HG03558 (cell line): ENCODE measurements around the gene RCOR3.

Source experiments
- ATAC-seq: cut with Tn5 transposase; IDR thresholded peaks from one replicate; pipeline ENCODE4 v1.9.1; 2021; ENCODE audit warnings: moderate number of reproducible peaks; ENCODE audit not compliant: unreplicated experiment; ENCODE audit errors: extremely low read depth

The RCOR3 gene

DNA sequence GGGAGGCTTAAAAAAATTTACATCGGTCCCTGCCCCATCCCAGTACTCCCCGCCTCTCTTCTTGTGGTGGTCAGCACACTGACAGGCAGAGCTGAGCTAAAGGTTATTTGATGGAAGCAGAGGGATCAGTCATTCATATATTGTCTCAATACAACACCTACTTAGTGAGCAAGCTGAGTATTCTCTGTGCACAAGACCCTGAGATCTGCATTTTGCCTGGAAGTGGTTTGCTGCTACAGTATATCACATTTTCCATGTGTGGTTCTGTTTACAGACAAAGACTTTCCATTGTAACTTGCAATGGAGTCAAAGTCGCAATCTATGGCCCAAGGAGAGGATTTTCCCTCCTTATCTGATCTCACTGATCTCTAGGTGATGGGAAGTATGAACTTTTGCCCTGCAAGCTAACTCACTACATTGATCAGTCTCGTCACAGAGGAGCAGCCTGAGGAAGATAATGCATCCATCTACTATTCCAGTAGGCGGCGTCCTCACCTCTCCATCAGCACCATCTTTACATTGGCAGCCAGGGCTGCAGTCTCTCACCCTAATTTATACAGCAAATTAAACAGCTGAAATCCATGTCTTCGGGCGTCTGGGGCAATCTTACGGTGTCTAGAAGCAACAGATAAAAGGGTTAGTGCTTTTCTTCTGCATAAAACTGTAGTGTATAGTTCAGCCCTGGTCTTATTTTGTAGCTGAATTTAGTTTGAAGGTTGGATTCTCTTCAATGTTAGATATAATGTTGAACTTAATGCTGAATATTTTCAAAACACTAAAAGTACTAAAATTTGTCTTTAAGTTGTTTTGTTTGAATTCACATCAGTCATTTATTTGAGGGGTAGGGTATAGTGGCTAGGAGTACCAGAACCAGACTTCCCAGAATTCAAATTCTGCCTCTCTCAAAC is 64.2 kb downstream of the RCOR3 start:
- ATAC-seq, result peak; percentile 30

DNA sequence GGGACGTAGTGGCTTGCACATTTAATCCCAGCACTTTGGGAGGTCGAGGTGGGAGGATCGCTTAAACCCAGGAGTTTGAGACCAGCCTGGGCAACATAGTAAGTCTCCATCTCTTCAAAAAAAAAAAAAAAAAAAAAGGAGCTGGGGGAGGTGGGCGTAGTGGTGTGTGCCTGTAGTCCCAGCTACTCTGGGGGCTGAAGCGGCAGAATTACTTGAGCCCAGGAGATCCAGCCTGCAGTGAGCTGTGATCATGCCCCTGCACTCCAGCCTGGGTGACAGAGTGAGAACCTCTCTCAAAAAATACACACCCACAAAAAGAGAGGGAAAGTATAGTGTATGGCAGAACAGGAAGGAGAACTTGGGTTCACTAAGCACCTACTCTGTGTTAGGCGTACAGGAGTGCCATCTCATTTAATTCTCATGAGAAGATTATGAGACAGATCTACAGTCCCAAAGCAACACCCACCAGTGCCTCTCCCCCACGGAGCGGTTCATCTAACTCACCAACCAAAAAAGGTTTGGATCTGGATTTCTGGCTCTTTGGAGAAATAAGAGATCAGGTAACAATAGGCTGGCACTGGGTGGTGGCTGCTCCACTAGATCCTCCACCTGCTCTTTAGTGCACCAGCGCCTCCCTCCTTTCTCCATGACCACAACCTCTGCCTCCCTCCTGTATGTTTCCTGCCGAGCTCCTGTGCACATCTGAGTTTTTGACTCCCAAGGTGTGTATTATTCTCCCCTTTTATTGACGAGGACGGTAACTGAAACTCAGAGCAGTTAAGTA is 66.0 kb downstream of the RCOR3 start:
- ATAC-seq, result no peak

DNA sequence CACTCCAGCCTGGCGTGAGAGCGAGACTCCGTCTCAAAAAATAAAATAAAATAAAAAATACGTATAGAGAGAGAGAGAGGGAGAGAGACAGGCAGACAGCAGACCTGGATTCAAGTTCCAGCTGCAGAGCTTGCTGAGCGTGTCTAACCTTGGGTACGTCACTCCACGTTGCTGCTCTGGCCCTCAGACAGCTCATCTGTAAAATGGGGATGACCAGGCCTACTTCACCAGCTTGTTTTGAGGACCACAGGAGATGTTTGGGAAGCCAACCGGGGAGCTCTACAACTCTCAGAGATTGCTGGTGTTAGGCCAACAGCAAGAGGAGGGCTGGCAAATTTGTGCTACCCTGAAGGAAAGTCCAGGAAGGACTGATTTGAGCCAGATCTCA is 67.0 kb downstream of the RCOR3 start:
- ATAC-seq, result no peak

DNA sequence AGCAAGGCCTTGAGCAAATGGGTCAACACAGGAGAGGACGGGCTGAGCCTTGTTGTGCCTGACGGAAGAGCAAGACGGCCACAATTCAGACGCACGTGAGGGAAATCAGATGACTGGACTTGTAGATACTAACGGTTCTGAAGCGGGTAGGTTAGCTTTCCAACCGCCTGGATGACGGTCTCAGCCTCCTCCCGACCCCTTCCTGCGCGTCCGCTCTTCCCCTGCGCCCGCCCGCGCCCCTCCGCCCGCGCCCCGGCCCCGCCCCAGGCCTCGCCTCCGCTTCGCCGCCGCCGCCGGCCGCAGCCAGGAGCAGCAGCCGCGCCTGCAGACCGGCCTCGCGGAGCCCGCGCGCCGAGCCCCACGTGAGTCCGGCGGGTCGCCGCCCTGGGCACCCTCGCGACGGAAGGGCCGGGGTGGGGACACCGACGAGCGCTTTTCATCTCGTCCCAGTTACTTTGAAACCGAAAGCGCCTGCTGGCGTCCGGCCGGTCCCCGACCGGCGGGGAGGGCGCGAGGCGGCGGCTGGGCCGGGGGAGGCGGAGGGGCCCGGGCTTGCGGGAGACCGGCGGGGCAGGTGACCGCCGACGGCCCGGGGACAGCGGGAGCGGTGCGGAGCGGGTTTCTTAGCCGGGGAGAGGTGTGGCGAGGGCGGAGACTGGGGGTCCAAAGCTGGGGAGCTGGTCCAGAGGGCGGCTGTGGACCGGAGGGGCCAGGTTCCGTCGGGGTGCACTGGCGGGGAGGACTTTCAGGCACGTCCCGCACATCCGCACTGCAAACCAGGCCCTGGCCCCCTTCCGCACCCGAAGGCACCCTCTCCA is 67.6 kb downstream of the RCOR3 start, which contains the start of gene TRAF5:
TSS of gene TRAF5 (plus strand) at position 306 of the 818 bp plus-strand sequence. CDS start 26,407 bp downstream, outside the sequence.
- ATAC-seq, result no peak

DNA sequence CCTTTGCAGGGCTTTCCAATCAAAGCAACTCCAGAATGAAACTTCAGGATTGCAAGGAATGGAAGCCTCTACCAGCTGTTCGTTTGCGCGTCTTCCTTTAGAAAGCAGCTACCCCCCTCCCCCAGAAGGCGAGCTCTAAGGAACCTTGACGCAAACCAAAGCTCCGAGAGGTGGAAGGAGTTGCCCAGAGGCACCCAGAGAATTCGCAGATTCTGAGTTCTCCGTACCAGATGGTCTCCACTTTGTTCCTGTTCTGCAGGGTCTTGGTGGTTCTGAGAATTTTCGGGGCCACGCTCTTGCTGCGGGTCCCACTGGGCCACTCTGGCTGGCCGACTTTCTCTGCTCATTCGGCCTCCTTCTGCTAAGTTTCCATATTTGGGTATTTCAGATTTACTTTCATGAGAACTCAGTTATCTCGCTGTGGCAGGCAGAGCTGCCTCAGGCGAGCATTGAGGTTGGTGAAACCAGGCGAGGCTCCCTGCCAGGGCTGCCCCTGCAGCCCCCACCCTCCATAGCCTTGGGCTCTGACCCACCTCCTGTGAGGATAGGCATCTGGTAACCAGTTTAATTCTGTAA is 68.3 kb downstream of the RCOR3 start:
- peak; percentile 29 for ATAC-seq

DNA sequence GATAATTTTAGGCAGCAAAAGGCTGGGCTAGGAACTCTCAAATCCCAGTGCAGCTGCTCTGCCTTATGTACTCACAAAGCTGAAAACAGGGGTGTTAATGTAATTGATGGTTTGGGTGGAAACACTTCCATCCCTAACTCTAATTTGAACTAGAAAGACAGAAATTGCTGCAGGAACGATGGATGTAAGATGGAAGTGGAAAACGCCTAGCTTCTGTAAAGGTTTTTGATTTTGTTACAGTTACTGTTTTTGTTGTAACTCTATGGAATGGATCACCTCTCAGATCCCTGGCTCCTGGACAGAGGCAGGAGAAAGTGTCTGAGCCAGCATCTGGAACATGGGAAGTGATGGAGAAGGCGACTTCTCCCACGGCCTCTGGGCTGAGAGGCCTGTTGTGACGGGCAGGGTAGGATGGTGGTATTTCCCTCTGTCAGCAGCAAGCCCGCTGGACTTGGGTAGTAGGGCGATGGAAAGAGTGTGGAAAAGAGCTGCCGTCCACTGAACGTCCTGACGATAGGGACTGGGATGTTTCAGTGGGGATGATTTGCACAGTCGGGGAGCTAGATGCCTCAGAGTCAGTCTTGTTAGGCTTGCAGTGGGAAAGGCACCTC is 69.0 kb downstream of the RCOR3 start:
- ATAC-seq, result no peak

DNA sequence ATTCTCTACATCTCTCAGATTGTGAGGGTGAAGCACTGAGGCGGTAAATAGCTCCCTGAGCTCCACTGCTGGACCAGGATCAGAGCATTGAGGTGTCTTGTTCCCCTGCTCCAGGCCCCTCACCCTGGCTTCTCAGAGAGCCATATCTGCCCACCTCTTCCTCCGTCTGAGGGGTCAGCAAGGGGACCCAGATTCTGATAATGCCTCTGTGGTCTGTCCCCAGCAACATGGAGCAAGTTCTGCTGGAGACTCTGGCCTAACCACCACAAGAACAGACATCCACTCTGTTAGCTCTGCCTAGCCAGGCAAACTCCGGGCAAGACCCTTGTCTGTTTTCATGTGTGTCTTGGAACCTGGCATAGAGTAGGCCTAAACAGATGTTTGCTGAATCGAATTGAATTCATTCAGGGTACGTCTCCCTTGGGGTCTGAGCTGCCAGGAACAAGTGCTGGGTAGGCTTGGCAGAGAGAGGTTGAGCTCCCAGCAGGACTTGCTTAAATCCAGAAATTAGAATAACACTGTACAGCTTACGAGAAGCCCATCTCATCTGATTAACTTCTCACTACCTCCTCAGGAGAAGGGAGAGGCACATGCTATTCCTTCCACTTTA is 69.8 kb downstream of the RCOR3 start:
- ATAC-seq, result no peak

DNA sequence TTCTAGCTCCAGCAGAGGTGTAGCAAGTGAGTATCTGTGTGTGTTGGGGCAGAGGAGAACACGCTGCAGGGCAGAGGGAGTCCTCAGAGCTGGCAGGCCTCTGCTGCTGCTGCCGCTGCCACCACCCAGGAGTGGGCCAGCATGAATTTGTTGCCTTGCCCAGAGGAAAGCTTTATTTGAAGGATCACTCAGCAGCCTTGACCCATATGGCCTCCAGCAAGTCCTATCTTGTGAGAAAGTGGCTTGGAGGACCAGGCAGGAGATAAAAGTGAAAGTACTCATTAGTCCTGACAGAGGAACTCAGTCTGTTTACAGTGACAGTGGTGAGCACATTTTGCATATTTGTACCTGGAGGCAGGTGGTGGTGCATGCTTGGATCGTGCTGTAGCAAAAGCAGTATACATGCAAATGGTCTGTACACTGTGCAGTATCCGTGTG is 70.6 kb downstream of the RCOR3 start:
- ATAC-seq, result peak; percentile 30

DNA sequence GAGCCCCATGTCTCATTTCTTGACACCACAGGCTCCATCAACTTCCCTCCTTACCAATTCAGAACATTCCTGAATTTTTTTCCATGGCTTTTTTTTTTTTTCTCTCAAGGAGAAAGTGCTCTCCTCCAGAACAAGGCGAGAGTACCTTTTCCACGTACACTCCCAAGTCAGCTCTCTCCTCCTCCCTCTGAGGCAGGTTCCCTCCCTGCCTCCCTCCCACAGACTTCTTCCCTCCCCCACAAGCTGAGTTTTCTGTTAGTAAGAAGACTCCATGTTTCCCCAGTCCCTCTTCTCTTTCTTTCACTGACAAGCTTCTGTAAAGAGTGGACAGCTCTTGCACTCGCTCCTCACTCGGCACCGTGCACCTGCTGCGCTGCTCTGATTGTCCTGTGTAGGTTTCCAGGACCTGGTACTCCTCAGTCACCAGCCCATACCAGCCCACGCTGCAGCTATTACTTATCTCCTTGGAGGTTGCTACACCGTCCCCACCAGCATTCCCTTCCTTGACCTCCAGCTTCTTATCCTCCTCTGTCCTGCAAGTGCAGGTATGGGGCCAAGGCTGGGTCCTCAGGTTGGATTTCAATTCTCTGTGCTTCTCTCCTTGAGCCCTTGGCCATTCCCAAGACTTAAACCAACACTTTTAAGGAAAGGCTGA is 71.2 kb downstream of the RCOR3 start:
- ATAC-seq, result no peak

DNA sequence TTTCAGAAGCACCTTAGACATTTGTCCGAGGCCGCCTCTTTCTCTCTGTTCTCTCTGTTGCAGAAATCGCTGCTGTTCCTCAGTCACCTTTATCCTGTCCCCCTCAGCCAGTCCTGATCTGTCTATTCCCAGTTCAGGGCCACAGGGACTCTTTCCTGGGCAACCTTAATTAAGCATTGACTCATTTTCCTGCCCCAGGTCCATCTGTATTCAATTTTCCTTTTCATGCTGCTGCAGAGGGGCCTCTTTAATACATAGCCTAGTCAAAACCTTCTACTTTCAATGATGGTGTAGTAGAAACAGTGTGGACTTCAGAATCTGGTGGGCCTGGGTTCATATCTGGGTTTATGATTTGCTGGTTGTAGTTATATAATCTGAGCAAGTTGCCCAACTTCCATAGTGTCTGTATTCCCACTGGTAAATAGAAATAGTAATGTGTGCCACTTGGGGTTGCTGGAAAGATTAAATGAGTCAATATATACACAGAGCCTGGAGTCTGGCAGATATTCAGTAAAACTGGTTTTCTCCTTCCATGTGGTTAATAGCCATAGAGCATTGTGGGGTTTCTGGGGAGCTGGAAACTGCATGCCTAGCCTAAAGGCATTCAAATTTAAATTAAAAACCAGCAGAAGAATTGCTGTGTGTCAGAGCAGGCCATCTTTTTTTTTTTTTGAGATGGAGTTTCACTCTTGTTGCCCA is 72.0 kb downstream of the RCOR3 start:
- no peak for ATAC-seq

DNA sequence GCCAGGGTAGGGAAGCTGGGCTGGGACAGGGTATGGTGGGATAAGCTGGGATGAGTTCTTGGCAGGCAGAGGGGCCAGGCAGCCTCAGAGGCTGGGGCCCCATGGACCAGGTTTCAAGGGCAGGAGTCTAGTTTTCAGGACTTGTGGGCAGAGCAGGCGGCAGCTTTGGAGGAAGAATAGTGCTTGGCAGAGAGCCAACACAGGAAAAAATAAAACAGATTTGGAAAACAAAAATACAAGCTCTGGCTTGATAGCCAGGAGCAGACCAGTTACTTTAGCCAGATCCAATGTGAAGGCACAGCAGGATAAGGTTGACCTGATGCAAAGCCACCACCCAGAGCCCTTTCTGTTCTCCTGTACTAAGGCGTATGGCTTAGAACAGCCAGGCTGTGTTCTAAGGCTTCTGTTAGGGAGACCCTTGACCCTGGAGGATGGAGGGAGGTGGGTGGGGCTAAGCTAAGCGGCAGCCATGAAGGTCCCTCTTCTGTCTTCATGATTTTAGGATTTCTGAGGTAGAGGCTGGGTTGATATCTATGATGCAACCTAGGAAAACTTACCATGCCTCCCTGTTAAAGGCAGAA is 73.0 kb downstream of the RCOR3 start:
- no peak for ATAC-seq

DNA sequence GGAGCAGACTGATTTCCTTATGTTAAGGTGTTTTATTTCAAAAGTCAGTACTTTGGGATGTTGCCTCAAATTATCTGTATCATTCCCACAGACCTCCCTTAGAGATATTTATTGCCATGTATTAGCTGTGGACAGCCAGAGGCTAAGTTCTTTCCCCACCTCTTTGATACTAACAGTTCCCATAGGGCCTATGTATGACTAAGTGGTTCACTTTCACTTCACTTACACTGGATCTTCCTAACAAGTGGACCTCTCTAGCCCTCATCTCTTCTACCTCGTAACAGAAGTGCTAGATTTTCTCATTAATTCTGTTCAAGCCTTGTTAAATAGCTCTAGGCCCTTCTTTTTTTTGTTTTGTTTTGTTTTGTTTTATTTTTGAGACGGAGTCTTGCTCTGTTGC is 73.7 kb downstream of the RCOR3 start:
- no peak for ATAC-seq

DNA sequence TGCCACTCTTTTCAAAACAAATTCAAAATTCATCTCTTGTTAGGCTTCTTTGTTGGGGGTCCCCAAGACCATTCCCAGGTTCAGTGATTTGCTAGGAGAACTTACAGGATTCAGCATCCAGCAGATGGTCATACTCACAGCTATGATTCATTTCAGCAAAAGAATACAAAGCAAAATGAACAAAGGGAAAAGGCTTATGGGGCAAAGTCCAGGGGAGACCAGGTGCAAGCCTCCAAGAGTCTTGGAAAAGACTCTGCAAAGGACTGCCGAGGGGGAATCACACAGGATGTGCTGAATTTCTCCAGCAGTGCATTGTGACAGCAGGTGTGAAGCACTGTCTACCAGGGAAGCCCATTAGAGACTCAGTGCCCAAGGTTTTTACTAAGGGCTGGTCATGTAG is 74.7 kb downstream of the RCOR3 start:
- no peak for ATAC-seq

DNA sequence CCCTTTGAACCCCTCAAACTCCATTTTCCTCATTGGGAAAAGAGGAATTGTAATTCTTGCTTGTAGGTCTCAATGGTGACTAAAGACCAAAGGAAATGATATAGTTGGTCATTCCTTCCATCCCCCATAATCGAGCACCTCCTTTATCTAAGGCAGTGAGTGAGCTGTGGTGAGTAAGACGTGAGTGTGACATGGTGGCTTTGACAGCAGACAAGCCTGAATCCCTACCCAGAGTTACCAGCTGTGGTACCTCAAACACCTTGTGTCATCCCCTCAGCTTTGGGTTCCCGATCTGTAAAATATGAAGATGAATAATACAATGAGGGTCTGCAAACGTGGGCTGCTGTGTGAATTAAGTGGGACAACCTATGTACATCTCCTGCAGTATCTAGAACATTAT is 75.8 kb downstream of the RCOR3 start:
- no peak for ATAC-seq

DNA sequence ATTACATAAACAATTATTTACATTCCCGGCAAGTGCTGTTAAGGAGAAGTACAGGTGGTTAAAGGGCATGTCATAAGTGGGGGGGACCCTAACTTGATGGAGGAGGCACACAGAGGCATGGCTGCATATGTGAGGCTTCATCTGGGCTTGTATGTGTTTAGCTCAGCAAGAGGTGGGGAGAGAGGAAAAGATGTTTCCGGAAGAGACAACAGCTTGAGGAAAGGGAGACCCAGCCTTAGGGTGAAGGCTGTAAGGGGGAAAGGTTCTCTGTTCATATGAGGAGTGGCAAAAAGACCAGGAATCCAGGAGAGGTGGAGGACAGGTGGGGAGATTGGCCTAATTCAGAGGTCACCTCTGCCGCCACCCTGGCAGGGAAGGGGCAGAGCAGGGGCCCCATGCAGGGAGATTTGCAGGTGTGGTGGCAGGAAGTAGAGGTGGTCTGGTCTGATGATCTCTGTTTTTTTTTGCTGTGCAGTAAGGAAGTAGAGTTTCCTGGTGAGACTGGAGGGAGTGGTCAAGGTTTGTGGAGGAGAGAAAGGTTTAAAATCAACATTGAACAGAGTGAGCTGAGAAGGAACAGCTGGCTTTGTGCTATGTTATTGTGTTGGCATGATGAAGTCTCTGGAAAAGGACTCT is 76.5 kb downstream of the RCOR3 start:
- peak; percentile 45 for ATAC-seq

DNA sequence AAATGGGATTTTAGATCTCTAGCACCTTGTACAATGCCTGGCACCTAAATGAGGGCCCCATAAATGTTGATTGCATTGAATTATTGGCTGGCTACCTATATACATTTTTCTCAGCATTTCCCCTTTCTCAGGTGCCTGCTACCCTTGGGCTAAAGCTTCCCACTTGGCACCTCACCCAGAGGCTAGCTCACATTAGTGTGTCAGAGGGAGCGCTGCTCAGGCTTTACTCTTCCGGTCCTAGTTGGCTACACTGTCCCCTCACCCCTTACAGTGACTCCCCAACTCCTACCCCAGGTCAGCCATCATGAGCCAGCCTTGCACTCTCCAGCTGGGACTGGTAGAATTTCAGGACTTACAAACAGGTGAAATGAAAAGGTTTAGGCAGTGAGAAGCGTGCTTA is 77.0 kb downstream of the RCOR3 start:
- ATAC-seq, result no peak

DNA sequence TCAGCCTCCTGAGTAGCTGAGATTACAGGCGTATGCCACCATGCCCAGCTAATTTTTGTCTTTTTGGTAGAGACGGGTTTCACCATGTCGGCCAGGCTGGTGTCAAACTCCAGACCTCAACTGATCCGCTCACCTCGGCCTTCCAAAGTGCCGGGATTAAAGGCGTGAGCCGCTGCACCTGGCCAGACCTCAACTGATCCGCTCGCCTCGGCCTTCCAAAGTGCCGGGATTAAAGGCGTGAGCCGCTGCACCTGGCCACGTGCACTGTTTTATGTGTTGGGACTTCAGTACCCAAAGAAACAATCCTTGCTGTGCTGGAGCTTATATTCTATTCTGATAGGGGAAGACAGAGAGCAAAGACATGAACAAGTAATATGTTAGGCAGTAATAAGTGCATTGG is 77.6 kb downstream of the RCOR3 start:
- ATAC-seq, result no peak
